Uterus (tissue), 4 donors: Measurements from ENCODE around the gene MBP. TPM values are rescaled to one million over a fixed set of nuclear protein-coding genes. Genes with fewer than 3 reads are reported as not detected.

Source experiments
- DNase-seq, 2 donors: peaks; one replicate each; pipeline ENCODE4 v3.0.0-alpha.2; 2019 to 2020
- H3K27ac ChIP-seq, 2 donors: fragments of 200-600 bp; sonication (generic); 1 replicate in 1 of 2; 2 replicates in 1 of 2; pipeline ENCODE4 v1.5.1; 2016 to 2018
- H3K27me3 ChIP-seq, 2 donors: fragments of 200-600 bp; sonication (generic); one replicate each; pipeline ENCODE4 v1.5.1; 2018 to 2019; ENCODE audit warnings: control low read depth in 1 of 2
- H3K36me3 ChIP-seq, 2 donors: fragments of 200-600 bp; sonication (generic); one replicate each; pipeline ENCODE4 v1.5.1; 2019; ENCODE audit warnings: control low read depth in 1 of 2
- H3K4me1 ChIP-seq, 2 donors: fragments of 200-600 bp; sonication (generic); one replicate each; pipeline ENCODE4 v1.5.1; 2018 to 2019; ENCODE audit warnings: control low read depth in 1 of 2
- H3K4me3 ChIP-seq, 2 donors: fragments of 200-600 bp; sonication (generic); 1 replicate in 1 of 2; 2 replicates in 1 of 2; pipeline ENCODE4 v1.5.1; 2018 to 2019; ENCODE audit warnings: mild to moderate bottlenecking in 1 of 2
- H3K9me3 ChIP-seq, 2 donors: fragments of 200-600 bp; sonication (generic); one replicate each; pipeline ENCODE4 v1.5.1; 2019; ENCODE audit warnings: control low read depth in 1 of 2
- CTCF ChIP-seq, 4 experiments: fragments of 200-600 bp in 2 of 4; fragments of 450-650 bp in 2 of 4; sonication (generic) in 2 of 4; IDR thresholded peaks; one replicate each; pipeline ENCODE4 v1.5.1; 2016 to 2019; ENCODE audit warnings: antibody characterized with exemption in 4 of 4, mild to moderate bottlenecking in 2 of 4, moderate library complexity in 1 of 4
- POLR2A ChIP-seq, 2 donors: fragments of 450-650 bp; IDR thresholded peaks; one replicate each; pipeline ENCODE4 v1.6.1; 2016; ENCODE audit warnings: antibody characterized with exemption in 2 of 2, mild to moderate bottlenecking in 1 of 2, moderate library complexity in 1 of 2
- intact Hi-C: fragments of 100-400 bp; cut with DNase I; formaldehyde crosslinking; loops from one replicate; pipeline ENCODE4 v1.15.1; 2023; ENCODE audit warnings: low total_unique reads
- total RNA-seq, 4 donors: library from RNA; depleted of rRNA in 3 of 4; stranded (reverse); fragments of >200 nt in 3 of 4; gene quantifications; one replicate each; pipeline versions ENCODE4 v1.1.0 to v1.2.4, GENCODE V29; 2014 to 2023
- donor health status: DM: yes; HTN: yes; CAD: no.

MBP gene
- total RNA-seq, 4 donors from 2014 or later = 12.1 to 52.2 (median 19.8) TPM

GRCh38 chr18:77043541-77044280 lies 88.9 kb downstream of the MBP start:
- DNase-seq = no peak
- Histone ChIP-seq H3K4me1 (no peaks in the 10 kb centered on the region), H3K9me3 (no peaks in the 10 kb centered on the region), H3K4me3 (no peak overlapping the region), H3K27me3 (no peaks in the 10 kb centered on the region), H3K27ac (no peak overlapping the region), H3K36me3 (no peaks in the 10 kb centered on the region)
- intact Hi-C loops = no loop called here
- no peak for TF ChIP-seq POLR2A (IDR thresholded peaks at IDR 0.05)

- no peak for DNase-seq
- no peaks in the 10 kb centered on the region for H3K27me3 ChIP-seq
- no peak for TF ChIP-seq CTCF (IDR thresholded peaks at IDR 0.05)
- intact Hi-C loops = no loop called here
- H3K27ac ChIP-seq = no peak overlapping the region
- no peak overlapping the region for H3K4me3 ChIP-seq
- H3K9me3 ChIP-seq = no peaks in the 10 kb centered on the region
- no peaks in the 10 kb centered on the region for H3K36me3 ChIP-seq
- H3K4me1 ChIP-seq = no peaks in the 10 kb centered on the region
Measured at GRCh38 chr18:77042583-77042982, 90.0 kb downstream of the MBP start.

- H3K9me3 ChIP-seq = no peaks in the 10 kb centered on the region
- H3K36me3 ChIP-seq = no peaks in the 10 kb centered on the region
- H3K27ac ChIP-seq = no peak overlapping the region
- TF ChIP-seq CTCF (IDR thresholded peaks at IDR 0.05) (no peak), POLR2A (IDR thresholded peaks at IDR 0.05) (no peak)
- intact Hi-C loops = no loop called here
- H3K4me3 ChIP-seq = no peak overlapping the region
- H3K27me3 ChIP-seq = no peaks in the 10 kb centered on the region
- DNase-seq = no peak
- no peaks in the 10 kb centered on the region for H3K4me1 ChIP-seq
Measured at GRCh38 chr18:77039196-77040130, 93.1 kb downstream of the MBP start.

GRCh38 chr18:77038182-77038858 lies 94.3 kb downstream of the MBP start:
- no peak for DNase-seq
- H3K4me3 ChIP-seq = no peak overlapping the region
- intact Hi-C loops = no loop called here
- no peaks in the 10 kb centered on the region for H3K36me3 ChIP-seq
- H3K4me1 ChIP-seq = no peaks in the 10 kb centered on the region
- TF ChIP-seq CTCF (IDR thresholded peaks at IDR 0.05) (no peak), POLR2A (IDR thresholded peaks at IDR 0.05) (no peak)
- H3K27ac ChIP-seq = no peak overlapping the region
- no peaks in the 10 kb centered on the region for H3K27me3 ChIP-seq
- no peaks in the 10 kb centered on the region for H3K9me3 ChIP-seq

- Histone ChIP-seq H3K4me1 (no peaks in the 10 kb centered on the region), H3K27ac (no peak overlapping the region), H3K4me3 (no peak overlapping the region), H3K9me3 (no peaks in the 10 kb centered on the region), H3K27me3 (no peaks in the 10 kb centered on the region), H3K36me3 (no peaks in the 10 kb centered on the region)
- TF ChIP-seq CTCF (IDR thresholded peaks at IDR 0.05) (no peak), POLR2A (IDR thresholded peaks at IDR 0.05) (no peak)
- no peak for DNase-seq
- intact Hi-C loops = no loop called here
Measured at GRCh38 chr18:77037567-77037966, 95.0 kb downstream of the MBP start.
